Measurements from ENCODE around the gene AQP3.

Gene AQP3

DNA sequence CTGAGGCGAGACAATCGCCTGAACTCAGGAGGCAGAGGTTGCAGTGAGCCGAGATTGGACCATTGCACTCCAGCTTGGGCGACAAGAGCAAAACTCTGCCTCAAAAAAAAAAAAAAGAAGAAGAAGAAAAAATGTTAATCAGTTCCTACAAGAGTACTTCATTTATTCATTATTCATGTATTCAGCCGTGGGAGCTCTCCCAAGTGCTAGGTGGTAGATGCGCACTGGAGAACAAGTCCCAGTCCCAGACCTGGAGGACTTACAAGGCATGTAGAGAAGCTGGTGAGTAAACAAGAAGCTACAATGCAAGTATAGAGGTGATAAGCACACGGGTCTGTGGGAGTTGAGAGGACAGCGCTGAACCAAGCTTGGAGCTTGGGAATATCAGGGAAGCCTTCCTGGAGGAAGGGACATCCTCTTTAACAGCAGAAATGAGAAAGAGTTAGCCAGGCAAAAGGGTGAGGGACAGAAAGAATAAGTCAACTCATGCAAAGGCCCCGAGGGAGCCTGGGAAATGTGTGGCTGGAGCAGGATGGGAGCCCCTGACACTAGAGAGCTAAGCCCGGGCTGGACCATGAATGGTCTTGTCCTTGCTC is 27.6 kb downstream of the AQP3 start:
- no peaks in the 10 kb centered on the region for H3K9me3 ChIP-seq (ENCODE audit: severe bottlenecking)
- H3K27me3 ChIP-seq (ENCODE audit: insufficient read depth, poor library complexity, severe bottlenecking), result no peaks in the 10 kb centered on the region
- TF ChIP-seq, protein P1, sequence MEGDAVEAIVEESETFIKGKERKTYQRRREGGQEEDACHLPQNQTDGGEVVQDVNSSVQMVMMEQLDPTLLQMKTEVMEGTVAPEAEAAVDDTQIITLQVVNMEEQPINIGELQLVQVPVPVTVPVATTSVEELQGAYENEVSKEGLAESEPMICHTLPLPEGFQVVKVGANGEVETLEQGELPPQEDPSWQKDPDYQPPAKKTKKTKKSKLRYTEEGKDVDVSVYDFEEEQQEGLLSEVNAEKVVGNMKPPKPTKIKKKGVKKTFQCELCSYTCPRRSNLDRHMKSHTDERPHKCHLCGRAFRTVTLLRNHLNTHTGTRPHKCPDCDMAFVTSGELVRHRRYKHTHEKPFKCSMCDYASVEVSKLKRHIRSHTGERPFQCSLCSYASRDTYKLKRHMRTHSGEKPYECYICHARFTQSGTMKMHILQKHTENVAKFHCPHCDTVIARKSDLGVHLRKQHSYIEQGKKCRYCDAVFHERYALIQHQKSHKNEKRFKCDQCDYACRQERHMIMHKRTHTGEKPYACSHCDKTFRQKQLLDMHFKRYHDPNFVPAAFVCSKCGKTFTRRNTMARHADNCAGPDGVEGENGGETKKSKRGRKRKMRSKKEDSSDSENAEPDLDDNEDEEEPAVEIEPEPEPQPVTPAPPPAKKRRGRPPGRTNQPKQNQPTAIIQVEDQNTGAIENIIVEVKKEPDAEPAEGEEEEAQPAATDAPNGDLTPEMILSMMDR (IDR thresholded peaks at IDR 0.05; ENCODE audit: poor library complexity, severe bottlenecking), result no peak
- no peaks in the 10 kb centered on the region for H3K36me3 ChIP-seq (ENCODE audit: low read depth)
- H3K4me3 ChIP-seq (ENCODE audit: severe bottlenecking), result no peak overlapping the region
- no peak overlapping the region for H3K27ac ChIP-seq (ENCODE audit: poor library complexity, severe bottlenecking)
- ATAC-seq (ENCODE audit: low read depth), result no peak
- H3K4me1 ChIP-seq (ENCODE audit: insufficient read depth, poor library complexity, severe bottlenecking), result peaks cover 32% of the 10 kb centered on the region
- no peak for DNase-seq (ENCODE audit: low spot score)

DNA sequence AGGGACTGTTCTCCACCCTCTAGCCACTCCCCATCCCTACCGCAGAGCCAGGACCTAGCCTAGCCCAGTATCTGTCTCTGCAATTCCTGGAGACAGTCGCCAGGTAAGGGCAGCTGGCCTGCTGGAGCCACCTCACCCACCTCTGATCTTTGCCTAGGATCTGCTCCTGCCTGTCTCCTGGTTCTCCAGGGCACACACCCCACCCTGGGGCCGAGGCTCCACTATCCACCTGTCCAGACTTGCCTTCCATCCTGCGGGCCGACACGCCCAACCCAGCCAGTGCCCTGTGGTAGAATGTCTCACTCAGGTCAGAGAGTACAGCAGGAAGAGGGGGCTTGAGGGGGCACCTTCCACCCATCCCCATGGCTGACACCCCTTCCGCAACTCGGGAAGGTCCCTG is 29.3 kb downstream of the AQP3 start:
- H3K4me3 ChIP-seq (ENCODE audit: severe bottlenecking), result no peak overlapping the region
- H3K36me3 ChIP-seq (ENCODE audit: low read depth), result no peaks in the 10 kb centered on the region
- peak overlapping the region; percentile 42 for H3K27ac ChIP-seq (ENCODE audit: poor library complexity, severe bottlenecking)
- H3K27me3 ChIP-seq (ENCODE audit: insufficient read depth, poor library complexity, severe bottlenecking), result no peaks in the 10 kb centered on the region
- H3K4me1 ChIP-seq (ENCODE audit: insufficient read depth, poor library complexity, severe bottlenecking), result peaks cover 32% of the 10 kb centered on the region
- TF ChIP-seq, protein P1 (IDR thresholded peaks at IDR 0.05; ENCODE audit: poor library complexity, severe bottlenecking), result no peak
- peak; percentile 91 for DNase-seq (ENCODE audit: low spot score)
- H3K9me3 ChIP-seq (ENCODE audit: severe bottlenecking), result no peaks in the 10 kb centered on the region
- peak; percentile 91 for ATAC-seq (ENCODE audit: low read depth)

DNA sequence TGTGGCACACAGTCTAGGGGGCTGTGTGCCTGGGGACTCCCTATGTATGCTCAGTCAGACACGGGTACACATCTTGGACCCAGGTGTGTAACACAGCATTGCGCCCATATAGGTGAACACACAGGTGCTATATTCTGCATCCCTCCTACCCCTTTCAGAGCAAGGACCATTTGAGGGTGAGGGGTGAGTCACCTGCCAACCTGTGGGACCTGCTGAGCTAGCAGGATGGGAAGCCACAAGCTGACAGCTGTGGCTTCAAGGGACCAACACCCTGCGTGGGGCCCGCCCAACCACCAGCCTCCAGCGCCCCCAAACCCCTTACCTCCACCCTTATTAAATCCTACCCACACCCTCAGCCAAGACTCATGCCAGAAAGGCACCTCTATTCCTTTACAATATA is 30.4 kb downstream of the AQP3 start:
- no peaks in the 10 kb centered on the region for H3K9me3 ChIP-seq (ENCODE audit: severe bottlenecking)
- TF ChIP-seq, protein P1 (IDR thresholded peaks at IDR 0.05; ENCODE audit: poor library complexity, severe bottlenecking), result no peak
- no peaks in the 10 kb centered on the region for H3K36me3 ChIP-seq (ENCODE audit: low read depth)
- DNase-seq (ENCODE audit: low spot score) (no peak), ATAC-seq (ENCODE audit: low read depth) (no peak)
- no peak overlapping the region for H3K4me3 ChIP-seq (ENCODE audit: severe bottlenecking)
- no peaks in the 10 kb centered on the region for H3K27me3 ChIP-seq (ENCODE audit: insufficient read depth, poor library complexity, severe bottlenecking)
- H3K27ac ChIP-seq (ENCODE audit: poor library complexity, severe bottlenecking), result no peak overlapping the region
- H3K4me1 ChIP-seq (ENCODE audit: insufficient read depth, poor library complexity, severe bottlenecking), result peaks cover 32% of the 10 kb centered on the region

- H3K27me3 ChIP-seq (ENCODE audit: insufficient read depth, poor library complexity, severe bottlenecking), result no peaks in the 10 kb centered on the region
- ATAC-seq (ENCODE audit: low read depth) (peak; percentile 72), DNase-seq (ENCODE audit: low spot score) (no peak)
- H3K27ac ChIP-seq (ENCODE audit: poor library complexity, severe bottlenecking), result no peak overlapping the region
- H3K36me3 ChIP-seq (ENCODE audit: low read depth), result no peaks in the 10 kb centered on the region
- peaks cover 32% of the 10 kb centered on the region for H3K4me1 ChIP-seq (ENCODE audit: insufficient read depth, poor library complexity, severe bottlenecking)
- TF ChIP-seq, protein P1 (IDR thresholded peaks at IDR 0.05; ENCODE audit: poor library complexity, severe bottlenecking), result peak; percentile 75
- no peaks in the 10 kb centered on the region for H3K9me3 ChIP-seq (ENCODE audit: severe bottlenecking)
- no peak overlapping the region for H3K4me3 ChIP-seq (ENCODE audit: severe bottlenecking)
These were observed 31.8 kb downstream of the AQP3 start for GRCh38 chr9:33415501-33416038.

GRCh38 chr9:33414889-33415500 is 32.4 kb downstream of the AQP3 start:
- Histone ChIP-seq H3K4me3 (ENCODE audit: severe bottlenecking) (no peak overlapping the region), H3K36me3 (ENCODE audit: low read depth) (no peaks in the 10 kb centered on the region), H3K9me3 (ENCODE audit: severe bottlenecking) (no peaks in the 10 kb centered on the region), H3K4me1 (ENCODE audit: insufficient read depth, poor library complexity, severe bottlenecking) (peaks cover 32% of the 10 kb centered on the region), H3K27me3 (ENCODE audit: insufficient read depth, poor library complexity, severe bottlenecking) (no peaks in the 10 kb centered on the region), H3K27ac (ENCODE audit: poor library complexity, severe bottlenecking) (no peak overlapping the region)
- no peak for DNase-seq (ENCODE audit: low spot score)
- no peak for ATAC-seq (ENCODE audit: low read depth)
- TF ChIP-seq, protein P1 (IDR thresholded peaks at IDR 0.05; ENCODE audit: poor library complexity, severe bottlenecking), result no peak
